Measurements from ENCODE around the gene WDR72. TPM values are rescaled to one million over a fixed set of nuclear protein-coding genes. Genes with fewer than 3 reads are reported as not detected.

The WDR72 gene
- total and polyA plus RNA-seq, 2 of the 8 experiments (the other 6 are each of a cell fraction or from before 2014, with no cell fraction given) = 1.2 to 1.9 TPM

GRCh38 chr15:53566912-53567311 lies 192.6 kb downstream of the WDR72 start:
- H3K79me2 ChIP-seq (ENCODE audit: control insufficient read depth in 1 of 2, insufficient read depth in 2 of 2, low read length in 2 of 2) = no peaks in the 10 kb centered on the region
- no peak overlapping the region for H3K14ac ChIP-seq (ENCODE audit: insufficient read length)
- no peak overlapping the region for H2BK20ac ChIP-seq (ENCODE audit: low read length)
- H4K91ac ChIP-seq (replicated peaks; ENCODE audit: insufficient read length, low read length) = no peak overlapping the region
- H2BK12ac ChIP-seq (ENCODE audit: low read depth, low read length) = no peak overlapping the region
- no peaks in the 10 kb centered on the region for H3K9me3 ChIP-seq (ENCODE audit: insufficient read depth in 2 of 2, low read depth in 1 of 2, low read length in 1 of 2)
- no peak overlapping the region for H3K56ac ChIP-seq (replicated peaks; ENCODE audit: insufficient read length, low read depth, low read length)
- H3K4ac ChIP-seq (replicated peaks; ENCODE audit: insufficient read length, low read depth, low read length) = no peak overlapping the region
- H3K23ac ChIP-seq (ENCODE audit: insufficient read length) = no peak overlapping the region
- FAIRE-seq = no peak
- no peak overlapping the region for H4K5ac ChIP-seq (ENCODE audit: insufficient read length, low read depth, low read length)
- TF ChIP-seq YY1 (IDR thresholded peaks at IDR 0.05; ENCODE audit: low read depth, low read length) (no peak), KDM1A (IDR thresholded peaks at IDR 0.05; ENCODE audit: borderline replicate concordance, low read length) (no peak), CBX5 (IDR thresholded peaks at IDR 0.05; ENCODE audit: low read depth, low read length) (no peak), TBP (IDR thresholded peaks at IDR 0.05; ENCODE audit: low read depth, low read length) (no peak)
- TF ChIP-seq, protein P1, sequence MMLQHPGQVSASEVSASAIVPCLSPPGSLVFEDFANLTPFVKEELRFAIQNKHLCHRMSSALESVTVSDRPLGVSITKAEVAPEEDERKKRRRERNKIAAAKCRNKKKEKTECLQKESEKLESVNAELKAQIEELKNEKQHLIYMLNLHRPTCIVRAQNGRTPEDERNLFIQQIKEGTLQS (IDR thresholded peaks at IDR 0.05; ENCODE audit: insufficient read depth, low read depth, low read length) = no peak
- no peak overlapping the region for H2BK15ac ChIP-seq (ENCODE audit: low read length)
- no peak overlapping the region for H3K9ac ChIP-seq (replicated peaks in 1 of 4; ENCODE audit: extremely low read depth in 1 of 4, low read depth in 3 of 4, low read length in 3 of 4)
- no peaks in the 10 kb centered on the region for H3K79me1 ChIP-seq (ENCODE audit: low read depth, low read length)
- no peaks in the 10 kb centered on the region for H3K4me1 ChIP-seq (replicated peaks in 1 of 4; ENCODE audit: control insufficient read depth in 3 of 4, insufficient read depth in 4 of 4, low read length in 3 of 4)
- POLR2A ChIA-PET (ENCODE audit: partially characterized antibody) = no interaction called here
- 0 out of 2 replicates have a peak overlapping the region, but pooled peaks have one; percentile 8 for H2AFZ ChIP-seq (ENCODE audit: low read length)
- H3K4me2 ChIP-seq (ENCODE audit: insufficient read depth in 1 of 2, low read depth in 2 of 2, low read length in 2 of 2) = no peak overlapping the region
- H2BK5ac ChIP-seq (ENCODE audit: low read depth, low read length) = no peak overlapping the region
- WGBS, 2 experiments (ENCODE audit: extremely low coverage in 1 of 2, insufficient coverage in 1 of 2, insufficient read length in 1 of 2, insufficient replicate concordance in 2 of 2, low coverage in 1 of 2, low lambda C conversion rate in 2 of 2, missing lambda C conversion rate in 1 of 2) = 81% methylated on average over 4 of the region's 4 CpGs; no CpG with 5 or more reads in 1 of the 2 experiments
- H4K8ac ChIP-seq (ENCODE audit: extremely low read depth, insufficient read depth, low read length) = no peak overlapping the region
- no peak overlapping the region for H3K4me3 ChIP-seq (ENCODE audit: extremely low read depth in 1 of 4, insufficient read depth in 2 of 4, low read depth in 3 of 4, low read length in 4 of 4)
- no peak overlapping the region for H2BK120ac ChIP-seq (replicated peaks; ENCODE audit: low read depth, low read length)
- H2AK5ac ChIP-seq (ENCODE audit: low read depth, low read length) = no peak overlapping the region
- H3K27ac ChIP-seq (ENCODE audit: low read depth, low read length) = no peak overlapping the region
- no peaks in the 10 kb centered on the region for H4K20me1 ChIP-seq (replicated peaks in 1 of 2; ENCODE audit: control insufficient read depth in 1 of 2, insufficient read depth in 2 of 2, low read length in 2 of 2)
- H3K23me2 ChIP-seq (ENCODE audit: low read depth, low read length) = no peaks in the 10 kb centered on the region
- no peaks in the 10 kb centered on the region for H3K27me3 ChIP-seq (replicated peaks in 1 of 4; ENCODE audit: control insufficient read depth in 3 of 4, extremely low read depth in 1 of 4, insufficient read depth in 3 of 4, low read length in 3 of 4)
- no peak for DNase-seq (ENCODE audit: low read depth in 1 of 2, low spot score in 2 of 2)
- CTCF ChIA-PET (ENCODE audit: partially characterized antibody) = no interaction called here
- no peaks in the 10 kb centered on the region for H3K36me3 ChIP-seq (ENCODE audit: control insufficient read depth in 2 of 4, insufficient read depth in 4 of 4, low read length in 3 of 4)
- no peak overlapping the region for H3K18ac ChIP-seq (ENCODE audit: extremely low read depth, low read length)
